AG20443 (cell line): ENCODE results near the gene TMEM198.

Source experiments
- DNase-seq: peaks from one replicate; pipeline ENCODE4 v3.0.0; 2012; ENCODE audit warnings: low spot score, mixed read lengths

The TMEM198 gene

DNA sequence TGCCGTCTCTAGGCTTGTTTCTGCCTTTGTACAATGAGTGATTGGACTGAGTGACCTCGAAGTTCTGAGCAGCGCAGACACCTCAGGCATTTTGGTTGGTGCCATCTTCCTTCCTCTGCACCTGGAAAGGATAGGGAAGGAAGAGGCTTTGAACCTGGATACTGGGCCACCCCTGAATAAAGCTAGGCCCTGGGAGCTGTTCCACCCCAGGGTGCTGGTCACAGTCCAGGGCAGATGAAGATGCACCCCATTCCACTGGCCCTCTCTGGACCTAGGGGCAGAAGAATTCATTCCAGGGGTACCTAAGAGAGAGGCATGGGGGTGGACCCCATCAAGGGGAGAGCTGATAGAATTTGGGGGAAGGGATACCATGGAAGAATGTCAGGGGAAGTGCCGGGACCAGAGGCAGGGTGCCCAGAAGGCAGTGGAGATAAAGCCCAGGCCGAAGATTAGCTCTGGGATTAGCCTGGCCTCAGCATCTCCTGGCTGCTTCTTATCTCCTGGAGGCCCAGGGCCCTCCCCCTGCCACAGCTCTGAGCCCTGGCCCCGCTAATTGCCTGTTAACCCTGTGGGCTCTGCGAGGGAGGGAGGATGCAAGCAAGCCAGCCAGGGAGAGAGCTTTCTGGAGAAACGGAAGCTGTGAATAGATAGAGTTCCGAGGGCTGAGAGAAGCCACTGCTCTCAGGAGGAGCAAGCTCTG is 18.1 kb upstream of the TMEM198 start:
- DNase-seq = no peak

DNA sequence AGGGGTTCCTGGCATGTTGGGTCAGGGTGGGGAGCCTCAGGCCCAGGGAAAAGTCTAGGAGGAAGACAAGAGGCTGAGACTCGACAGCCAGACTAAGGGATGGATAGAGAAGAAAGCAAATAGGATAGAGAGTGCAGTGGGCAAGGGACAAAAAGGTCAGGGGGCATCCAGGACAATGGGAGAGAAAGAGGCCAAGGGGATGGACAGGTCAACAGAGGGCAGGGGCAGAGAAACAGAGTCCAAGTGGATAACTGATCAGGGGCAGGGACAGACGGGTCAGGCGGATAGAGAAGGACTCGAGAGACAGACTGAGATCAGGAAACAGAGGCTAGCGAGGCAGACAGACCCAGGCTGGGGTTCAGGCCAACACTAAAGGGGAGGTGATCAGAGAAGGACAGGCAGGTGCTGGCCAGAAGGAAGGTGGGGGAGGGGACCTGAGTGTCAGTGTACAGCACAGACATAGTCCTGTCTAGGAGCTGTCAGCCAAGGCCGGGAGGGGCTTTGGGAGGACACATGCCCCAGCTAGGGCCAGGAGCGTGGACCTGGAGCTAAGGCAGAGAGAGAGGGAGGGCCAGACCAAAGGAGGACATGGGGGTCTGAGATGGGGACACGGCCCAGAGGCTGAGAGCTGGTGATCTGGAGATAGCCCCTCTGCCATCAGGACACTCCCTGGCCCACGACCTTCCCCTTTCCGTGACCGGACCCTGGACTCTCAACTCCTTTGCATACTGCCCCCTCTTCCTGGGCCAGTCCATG is 17.3 kb upstream of the TMEM198 start:
- DNase-seq = no peak

DNA sequence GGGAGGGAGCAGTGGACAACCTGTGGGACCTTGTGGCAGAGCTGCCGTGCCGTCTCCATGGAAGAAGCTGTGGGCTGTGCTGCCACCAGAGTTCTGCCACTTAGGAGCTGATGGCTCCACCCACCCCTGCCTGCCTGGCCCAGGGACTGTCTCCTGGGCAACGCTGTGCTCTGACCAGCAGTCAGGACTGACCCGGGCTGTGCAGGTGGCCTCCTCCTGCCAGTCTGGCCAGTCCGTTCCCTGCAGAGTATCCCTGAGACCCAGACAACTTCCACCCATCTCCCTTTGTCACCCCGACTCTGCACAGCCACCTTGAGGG is 16.8 kb upstream of the TMEM198 start:
- DNase-seq = no peak

DNA sequence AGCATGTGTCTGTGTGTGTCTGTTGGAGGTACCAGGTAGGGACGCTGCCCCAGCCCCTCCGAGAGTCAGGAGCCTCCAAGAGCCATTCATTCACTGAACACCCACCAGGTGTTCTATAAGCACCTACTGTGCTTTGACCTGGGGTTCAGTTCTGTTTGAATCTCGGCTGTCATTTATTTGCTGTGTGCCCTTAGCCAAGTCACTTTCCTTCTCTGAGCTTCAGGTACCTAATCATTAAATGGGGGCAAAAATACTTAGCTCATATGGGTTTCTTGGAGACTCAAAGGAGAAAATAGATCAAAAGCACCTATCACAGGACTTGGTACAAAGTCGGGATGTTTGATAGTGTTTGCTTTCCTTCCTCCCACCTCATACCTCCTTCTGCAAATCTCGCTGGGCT is 16.4 kb upstream of the TMEM198 start:
- DNase-seq = no peak

DNA sequence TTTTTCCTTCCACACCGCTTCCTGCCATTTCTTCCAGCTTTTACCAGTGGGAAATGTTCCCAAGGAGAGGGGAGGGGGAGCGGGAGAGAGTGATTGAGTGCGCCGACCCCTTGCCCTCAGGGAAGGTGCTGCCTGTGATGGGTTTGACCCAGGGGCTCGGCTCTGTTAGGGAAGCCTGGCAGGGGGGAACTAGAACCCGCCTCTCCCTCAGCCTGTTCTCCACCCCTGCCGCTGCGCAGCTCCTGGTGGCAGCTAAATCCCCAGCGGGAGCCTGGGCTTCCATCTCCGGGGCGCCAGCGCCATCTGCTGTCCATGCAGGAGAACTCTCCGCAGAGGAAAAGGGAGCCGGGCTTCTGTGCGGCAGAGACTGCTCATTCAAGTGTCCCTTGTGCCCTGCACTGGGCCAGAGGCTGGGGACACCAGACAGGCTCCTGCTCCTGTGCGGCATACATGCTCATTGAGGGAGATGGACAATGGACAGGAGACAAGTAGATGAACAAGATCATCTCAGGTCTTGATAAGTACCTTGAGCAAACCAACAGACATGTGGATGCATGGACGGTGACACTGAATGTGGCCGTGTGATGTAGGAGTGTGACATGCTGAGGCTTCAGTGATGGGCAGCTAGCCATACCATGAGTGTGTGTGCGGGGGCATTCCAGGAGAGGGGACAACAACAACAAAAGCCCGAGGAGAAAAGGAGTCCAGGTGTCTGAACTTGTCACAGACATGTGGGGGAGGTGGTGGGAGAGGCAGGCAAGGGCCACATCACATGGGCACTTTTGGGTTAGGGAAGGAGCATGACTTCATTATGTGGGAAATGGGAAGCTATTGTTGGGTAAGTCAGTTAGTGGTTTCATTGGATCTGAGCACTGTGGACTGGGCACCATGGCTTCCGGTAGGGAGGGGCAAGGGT is 13.5 kb upstream of the TMEM198 start:
- DNase-seq = peak; percentile 95

DNA sequence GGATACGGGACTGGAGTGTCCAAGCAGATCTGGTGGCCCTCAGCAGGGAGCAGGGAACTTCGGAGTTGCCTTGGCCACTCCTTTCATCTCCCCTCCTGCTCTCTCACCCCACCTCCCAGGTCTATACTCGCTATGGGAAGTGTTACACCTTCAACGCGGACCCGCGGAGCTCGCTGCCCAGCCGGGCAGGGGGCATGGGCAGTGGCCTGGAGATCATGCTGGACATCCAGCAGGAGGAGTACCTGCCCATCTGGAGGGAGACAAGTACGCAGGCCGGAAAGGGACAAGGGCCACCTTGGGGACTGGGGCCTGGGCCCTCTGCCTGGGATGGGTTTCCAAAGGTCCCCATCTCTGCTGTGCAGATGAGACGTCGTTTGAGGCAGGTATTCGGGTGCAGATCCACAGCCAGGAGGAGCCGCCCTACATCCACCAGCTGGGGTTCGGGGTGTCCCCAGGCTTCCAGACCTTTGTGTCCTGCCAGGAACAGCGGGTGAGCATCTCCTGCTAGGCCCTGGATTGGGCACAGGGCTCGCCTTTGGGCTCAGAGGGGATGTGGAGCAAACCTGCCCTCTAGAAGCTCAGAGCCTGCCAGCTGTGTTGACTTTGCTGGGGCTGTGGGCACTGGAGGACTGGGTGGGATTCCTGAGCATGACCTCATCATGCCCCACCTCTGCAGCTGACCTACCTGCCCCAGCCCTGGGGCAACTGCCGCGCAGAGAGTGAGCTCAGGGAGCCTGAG is 12.0 kb upstream of the TMEM198 start:
- no peak for DNase-seq

DNA sequence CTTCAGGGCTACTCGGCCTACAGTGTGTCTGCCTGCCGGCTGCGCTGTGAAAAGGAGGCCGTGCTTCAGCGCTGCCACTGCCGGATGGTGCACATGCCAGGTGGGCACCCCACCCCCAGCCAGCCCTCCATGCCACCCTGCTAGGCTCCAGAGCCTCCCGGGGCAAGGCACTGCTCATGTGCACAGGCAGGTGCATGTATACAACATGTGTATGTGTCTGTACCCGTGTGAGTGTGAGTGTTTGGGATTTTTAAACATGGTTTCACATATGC is 11.5 kb upstream of the TMEM198 start:
- DNase-seq = no peak

DNA sequence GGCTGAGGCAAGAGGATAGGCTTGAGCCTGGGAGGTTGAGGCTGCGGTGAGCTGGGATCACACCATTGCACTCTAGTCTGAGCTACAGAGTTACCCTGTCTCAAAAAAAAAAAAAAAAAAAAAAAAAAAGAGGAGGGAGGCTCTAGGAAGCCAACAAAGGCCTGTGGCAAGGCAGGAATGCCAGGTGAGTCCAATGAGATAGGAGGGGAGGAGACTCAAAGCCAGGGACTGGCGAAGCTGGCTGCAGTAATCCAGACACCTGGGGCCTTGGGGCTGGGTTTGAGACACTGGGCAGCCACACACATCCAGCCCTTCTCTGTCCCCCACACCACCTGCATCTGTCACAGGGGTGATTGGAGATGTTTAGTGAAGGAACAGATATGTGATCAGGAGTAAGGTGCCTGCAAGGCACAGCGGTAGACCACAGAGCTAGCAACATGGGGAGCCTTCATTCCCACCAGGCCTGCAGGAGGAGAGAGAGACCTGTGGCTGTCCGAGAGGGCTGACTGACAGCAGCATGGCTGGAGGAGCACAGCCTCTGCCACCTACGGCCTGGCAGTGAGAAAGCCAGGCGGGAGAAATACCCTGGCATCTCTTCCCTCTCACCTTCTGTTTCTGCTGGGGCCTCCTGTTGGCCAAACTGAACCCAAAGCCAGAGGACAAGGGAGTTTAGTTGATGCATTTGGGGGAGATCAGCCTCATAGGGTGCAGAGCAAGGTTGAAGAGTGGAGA is 9.7 kb upstream of the TMEM198 start:
- DNase-seq = no peak

DNA sequence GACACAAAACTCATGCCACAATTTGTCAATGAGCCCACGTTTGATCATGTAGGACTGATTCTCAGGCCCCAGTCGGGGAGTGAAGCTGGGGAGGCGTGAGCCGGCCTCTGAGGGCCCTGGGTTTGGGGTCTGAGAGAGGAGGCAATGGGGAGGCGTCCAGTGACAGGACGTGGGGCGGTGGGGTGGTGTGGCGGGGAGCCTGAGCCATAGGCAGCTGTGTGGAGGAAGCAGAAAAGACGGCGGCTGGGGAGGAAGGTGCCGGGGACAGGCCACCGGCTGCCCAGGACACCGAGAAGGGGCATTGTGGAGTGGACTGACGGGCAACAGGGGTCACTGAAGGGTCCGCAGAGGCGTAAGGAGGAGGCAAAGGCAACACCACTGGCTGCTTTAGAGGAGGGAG is 7.4 kb upstream of the TMEM198 start:
- DNase-seq = no peak

DNA sequence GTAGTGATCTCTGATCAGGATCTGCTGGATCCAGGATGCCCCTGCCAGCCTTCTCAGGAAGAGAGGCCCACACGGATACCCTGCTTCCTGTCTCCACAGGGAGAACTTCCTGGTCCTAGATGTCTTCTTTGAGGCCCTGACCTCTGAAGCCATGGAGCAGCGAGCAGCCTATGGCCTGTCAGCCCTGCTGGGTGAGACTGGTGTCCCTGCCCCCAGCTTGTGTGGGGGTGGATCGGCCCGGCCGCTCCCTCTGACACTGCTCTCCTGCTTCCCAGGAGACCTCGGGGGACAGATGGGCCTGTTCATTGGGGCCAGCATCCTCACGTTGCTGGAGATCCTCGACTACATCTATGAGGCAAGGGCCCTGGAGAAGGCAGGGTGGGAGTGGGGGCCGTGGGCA is 6.9 kb upstream of the TMEM198 start:
- no peak for DNase-seq

DNA sequence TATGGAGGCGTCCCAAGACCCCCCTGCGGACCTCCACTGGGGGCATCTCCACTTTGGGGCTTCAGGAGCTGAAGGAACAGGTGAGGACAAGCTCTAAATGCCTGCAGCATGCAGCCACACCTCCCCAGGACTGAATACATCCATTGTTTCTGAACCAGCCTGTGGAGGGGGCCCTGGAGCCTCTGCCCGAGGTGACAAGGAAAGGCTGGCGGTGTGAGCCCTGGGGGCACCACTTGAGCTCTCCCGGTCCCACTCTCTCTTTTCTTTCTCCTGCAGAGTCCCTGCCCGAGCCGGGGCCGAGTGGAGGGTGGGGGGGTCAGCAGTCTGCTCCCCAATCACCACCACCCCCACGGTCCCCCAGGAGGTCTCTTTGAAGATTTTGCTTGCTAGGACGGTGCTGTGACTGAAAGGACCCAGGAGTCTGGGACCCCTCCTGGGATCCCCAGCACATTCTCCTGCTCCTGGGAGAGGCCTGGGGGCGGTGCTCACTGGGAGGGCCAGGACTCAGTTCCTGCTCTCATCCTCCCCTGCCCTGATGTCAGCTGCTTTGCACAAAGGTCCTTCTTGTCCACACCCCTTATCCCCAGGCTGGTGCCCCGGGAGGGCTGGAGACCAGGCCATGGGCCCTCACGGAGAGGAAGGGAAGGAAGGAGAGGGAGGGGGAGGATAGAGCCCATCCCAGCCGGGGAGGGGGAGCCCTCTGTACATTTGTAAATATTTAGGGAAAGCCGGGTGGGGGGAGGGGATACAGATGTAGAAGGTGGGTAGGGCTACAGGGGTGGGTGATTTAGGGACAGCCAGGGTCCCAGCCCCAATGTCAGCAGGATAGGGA is 6.0 kb upstream of the TMEM198 start:
- DNase-seq = no peak

DNA sequence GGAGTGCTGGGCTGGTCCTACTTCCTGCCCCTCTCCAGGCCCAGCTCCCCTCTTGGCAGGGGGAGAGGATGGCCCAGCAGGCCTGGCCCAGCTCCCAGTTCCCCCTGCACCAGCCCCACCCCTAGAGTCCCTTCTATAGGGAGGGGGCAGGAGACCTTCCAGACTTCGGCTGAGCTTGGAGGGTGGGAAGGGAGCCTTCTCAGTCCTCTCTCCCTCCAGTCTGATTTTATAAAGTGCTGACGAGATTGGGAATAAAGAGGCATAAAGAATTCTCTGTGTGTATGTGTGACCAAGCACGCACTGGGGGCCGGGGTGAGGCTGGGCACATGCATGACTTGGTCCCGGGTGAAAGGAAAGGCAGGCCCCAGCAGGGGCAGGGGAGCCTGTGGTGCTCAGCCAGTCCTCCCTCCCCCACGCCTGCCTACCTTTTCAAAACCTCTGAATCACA is 5.3 kb upstream of the TMEM198 start:
- no peak for DNase-seq

DNA sequence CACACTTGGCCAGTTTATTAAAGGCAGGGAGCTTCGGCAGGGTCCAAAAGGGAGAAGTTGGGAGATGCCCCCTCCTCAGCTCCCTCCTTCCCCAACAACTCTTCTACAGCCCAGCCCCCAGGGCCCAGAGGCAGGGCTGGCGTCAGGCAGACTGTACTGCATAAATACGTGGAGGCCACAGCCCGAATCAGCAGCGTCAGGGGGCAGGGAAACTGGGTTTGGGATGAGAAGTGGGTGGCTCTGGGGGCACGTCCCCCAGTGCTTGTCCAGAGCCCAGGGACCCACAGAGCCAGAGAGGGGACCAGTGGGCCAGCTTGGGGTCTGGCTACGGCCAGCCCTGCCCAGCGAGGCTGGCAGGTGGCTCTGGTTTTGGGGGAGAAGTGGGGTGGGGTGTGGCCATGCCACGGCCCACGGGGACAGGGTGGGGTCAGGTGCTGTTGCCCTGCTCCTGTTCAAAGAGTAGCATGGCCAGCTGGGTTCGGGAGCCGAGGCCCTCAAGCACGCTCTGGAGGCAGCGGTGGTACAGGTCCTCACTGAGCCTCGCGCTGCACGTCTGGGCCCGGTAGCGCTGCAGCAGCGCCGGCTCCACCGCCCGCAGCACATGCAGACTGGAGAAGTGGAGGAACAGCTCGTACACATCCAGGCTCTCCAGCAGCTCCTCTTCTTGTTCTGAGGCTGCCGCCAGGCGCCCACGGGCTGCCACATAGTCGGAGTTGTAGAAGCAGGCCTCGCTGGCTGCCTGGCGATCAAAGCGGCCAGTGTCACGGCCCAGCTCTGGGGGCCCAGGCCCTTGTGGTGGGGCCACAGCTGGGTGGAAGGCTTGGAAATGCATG is 4.7 kb upstream of the TMEM198 start:
- DNase-seq = no peak

DNA sequence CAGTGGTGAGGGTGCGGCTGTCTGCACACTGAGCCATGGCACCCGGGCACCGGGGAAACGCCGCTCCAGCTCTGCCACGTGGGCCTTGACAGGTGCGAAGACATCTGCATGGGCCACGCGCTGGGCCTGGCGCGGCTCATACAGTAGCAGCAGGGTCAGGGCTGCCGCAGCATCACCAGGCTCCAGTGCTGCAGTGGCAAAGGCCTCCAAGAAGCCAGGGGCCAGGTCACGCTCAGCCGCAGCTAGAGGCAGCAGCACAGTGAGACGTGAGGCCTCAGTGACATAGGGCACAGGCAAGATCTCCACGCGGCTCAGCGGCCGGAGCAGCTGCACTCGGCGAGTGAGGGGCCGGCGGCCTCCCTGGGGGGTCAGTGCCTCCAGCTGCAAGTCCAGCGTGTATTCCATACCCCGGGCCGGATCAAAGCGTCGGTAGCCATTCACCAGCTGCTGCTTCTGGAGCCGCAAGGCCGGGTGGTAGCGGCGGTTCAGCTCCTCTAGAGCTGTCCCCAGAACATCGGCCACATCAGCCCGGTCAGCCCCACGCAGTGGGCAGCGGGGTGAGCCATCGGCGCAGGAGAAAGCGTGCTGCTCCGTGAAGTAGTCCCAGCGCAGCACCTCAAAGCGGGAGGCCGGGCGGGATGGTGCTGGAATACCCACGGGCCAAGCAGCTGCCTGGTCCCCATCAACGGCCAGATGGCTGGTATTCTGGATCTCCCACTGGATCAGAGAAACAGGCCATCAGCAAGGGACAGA is 3.7 kb upstream of the TMEM198 start:
- no peak for DNase-seq

DNA sequence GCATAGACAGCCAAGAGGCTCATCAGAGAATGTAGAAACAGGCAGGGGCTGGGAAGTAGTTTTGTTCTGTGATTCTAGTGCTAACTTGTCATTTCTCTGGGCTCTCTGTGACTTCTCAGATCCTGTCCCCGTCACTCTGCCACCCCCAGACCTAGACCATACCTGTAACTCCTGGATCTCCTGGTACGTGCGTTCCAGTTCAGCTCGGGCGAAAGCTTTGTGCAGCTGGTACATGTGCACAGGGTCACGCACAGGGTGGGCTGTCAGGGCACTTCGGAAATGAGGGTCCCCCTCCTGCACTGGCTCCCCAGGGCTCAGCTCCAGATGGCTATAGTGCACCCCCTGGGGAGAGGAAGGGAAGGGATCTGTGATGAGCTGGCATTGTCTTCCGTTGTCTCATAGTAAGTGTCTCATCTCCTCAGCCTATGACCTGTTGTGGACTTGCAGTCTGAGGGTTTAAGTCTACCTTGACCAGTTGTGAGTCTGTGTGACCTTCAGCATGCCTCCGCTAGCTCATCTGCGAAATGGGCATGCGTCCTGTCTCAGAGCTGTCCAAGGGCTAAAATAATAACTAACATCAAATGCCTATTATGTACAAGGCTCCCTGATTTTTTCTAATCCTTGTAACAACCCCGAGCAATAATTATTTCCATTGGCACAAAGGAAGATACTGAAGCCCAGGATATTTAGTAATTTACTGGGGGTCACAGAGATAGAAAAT is 2.9 kb upstream of the TMEM198 start:
- no peak for DNase-seq

DNA sequence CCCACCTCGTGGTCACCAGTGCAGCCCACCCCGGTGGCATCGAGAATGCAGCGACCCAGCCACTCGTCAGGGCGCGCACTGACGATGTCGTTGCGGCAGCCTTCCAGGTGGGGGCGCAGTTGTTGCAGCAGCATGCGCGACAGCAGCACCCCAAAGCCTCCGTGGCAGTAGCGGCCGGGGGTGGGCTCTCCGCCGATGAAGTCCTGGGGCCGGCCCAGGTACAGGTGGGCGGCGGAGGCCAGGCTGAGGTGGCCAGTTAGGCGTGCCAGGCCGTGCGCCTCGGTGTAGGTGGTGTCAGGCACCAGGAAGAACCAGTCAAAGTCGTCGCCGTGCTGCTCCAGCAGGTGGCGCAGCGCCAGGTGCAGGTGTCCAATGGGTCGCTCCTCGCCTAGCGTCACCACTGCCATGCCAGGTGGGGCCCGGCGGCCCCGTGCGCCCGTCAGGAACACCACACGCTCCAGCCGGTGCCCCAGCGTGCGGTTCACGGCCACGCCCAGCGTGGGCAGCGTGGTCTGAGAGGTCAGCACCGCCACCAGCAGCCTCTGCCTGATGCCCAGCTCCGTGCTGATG is 2.1 kb upstream of the TMEM198 start:
- DNase-seq = peak; percentile 43

DNA sequence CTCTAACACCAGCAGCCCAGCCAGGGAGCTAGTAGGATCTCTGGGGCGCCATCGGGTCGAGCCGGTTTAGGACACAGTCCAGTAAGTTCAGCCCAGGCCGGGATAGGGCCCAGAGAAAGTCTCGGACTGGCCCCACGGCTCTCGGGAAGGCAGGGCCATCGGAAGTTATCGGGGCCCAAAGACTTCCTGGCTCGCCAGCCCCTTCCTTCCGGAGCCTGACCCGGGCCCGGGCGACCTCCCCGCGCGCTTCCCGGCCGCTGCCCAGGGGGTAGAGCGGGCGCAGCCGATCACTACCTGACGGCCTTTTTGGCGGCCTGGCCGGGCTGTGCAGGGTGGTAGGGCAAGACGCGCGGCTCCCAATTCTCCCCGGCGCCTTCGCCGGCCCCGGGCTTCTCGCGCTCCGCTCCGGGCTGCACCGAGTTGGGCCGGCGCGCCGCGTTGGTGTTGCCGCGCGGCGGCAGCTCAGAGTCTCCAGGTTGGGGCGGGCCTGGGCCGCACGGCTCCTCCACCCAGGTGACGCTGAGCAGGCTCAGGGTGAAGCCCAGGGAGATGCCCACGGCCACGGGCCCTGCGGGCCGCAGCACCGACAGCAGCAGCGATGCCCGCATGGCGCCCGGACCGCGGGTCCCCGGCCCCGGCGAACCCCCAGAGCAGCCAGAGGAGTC is 765 bp upstream of the TMEM198 start:
- DNase-seq = peak; percentile 65

DNA sequence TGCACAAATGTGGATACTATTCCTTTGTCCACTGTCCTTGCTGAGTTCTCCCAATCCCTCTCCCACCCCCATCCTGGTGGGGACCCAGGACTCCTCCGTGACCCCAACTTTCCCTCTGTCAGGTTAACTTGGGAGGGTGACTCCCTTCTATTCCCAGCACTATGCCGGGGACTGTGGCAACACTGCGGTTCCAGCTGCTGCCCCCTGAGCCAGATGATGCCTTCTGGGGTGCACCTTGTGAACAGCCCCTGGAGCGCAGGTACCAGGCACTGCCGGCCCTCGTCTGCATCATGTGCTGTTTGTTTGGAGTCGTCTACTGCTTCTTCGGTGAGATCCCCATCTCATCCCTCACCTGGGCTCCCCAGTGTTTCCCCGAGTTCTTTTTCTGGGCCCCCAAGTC is 739 bp downstream of the TMEM198 start:
- no peak for DNase-seq
